Activated effector memory CD4-positive, alpha-beta T cell treated with Interleukin-2 at 50 U/mL for 16 hours (primary cell): Measurements from ENCODE around the gene ATG3.
"Not testable (repeated sequence)": the region's sequence is repeated elsewhere in the genome, so short reads cannot be mapped to it uniquely, and the experiment has no call there.

ENCODE experiments used
- DNase-seq: peaks from one replicate; pipeline ENCODE4 v3.0.0-alpha.2; 2020

Gene ATG3

DNA sequence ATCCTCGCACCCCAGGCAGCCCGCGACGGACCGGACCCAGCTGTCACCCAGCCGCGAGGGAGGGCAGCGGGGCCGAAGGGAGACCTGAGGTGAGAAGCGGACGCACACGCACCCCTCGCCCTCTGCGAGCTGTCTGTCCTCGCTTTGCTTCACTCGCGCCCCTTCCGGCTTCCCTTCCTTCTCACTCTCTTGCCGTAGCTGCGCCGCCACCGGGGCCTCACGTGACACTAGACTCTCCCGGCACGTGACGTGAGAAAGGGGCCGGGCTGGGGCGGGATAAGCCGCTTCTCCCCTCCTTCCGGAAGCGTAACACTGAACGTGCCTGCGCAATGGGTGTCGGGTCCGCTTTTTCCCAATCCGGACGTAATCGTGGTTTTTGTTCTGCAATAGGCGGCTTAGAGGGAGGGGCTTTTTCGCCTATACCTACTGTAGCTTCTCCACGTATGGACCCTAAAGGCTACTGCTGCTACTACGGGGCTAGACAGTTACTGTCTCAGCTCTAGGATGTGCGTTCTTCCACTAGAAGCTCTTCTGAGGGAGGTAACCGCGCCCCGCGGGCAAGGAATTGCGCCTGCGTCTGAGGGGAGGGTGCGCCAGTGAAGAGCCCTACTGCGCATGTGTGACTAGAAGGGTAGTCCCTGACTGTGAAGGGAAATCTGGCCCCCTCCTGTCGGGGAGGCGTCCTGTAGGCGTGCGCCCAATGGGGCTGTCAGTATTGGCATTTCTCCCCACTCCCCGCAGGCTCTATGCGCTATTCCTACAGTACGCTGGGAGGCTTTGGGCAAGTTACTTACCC is at the start of gene ATG3, which contains the start of gene SLC35A5:
TSS of gene ATG3 (minus strand) at position 229 of the 796 bp plus-strand sequence. CDS start 434 bp downstream, outside the sequence.
TSS of gene SLC35A5 (plus strand) at position 312 of the 796 bp plus-strand sequence. CDS start 1,359 bp downstream, outside the sequence.
- DNase-seq, result peak; percentile 99

DNA sequence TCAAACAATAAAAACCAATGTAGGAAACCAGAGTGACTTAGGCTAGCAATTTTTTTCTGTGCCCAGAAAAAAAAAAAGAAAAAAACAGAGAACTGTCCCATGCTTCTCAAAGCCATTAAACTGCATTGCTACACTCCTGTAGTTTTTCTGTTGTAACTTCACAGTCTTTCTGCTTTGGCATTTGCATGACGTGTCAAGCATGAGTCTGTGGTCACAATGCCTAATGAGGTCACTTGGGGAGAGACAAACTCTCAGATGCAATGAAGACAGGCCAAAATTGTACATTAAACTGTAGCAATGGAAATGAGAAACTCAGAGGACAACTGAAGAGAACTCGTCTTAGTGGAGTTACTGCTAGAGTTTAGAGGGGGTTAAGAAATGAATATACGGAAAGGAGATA is 48.4 kb upstream of the ATG3 start:
- DNase-seq, result no peak

DNA sequence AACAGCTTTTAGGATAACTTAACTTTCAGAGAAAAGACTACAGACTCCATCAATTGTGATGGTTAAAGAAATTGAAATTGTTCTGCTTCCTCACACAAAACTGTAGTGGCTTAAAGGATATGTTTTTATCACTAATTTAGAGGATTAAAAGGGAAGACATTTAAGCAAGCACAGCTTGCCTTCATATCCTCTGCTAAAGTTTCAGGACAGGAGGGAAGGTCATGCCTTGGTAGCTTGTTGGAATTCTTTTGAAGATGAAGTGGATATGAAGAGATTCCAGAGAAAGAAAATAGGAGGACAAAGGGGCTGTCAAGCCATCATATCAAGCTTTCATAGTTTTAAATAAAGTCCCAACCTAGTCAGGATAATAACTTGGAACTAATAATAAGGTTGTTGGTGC is 46.1 kb upstream of the ATG3 start:
- no peak for DNase-seq

DNA sequence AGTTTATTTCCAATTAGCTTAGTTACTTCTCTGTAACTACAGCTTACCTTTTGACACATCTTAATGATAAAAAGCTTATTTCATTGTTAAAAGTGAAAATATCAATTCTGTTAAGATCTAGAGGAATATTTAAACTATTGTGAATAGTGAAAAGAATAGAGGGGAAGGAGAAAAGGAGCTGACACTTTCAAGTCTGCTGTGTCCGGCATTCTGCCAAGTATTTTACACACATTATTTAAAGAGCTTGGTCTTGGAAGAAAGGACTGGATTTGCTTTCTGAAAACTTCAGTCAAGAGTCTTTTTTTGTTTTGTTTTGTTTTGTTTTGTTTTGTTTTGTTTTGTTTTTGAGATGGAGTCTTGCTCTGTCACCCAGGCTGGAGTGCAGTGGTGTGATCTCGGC is 44.3 kb upstream of the ATG3 start:
- no peak for DNase-seq

DNA sequence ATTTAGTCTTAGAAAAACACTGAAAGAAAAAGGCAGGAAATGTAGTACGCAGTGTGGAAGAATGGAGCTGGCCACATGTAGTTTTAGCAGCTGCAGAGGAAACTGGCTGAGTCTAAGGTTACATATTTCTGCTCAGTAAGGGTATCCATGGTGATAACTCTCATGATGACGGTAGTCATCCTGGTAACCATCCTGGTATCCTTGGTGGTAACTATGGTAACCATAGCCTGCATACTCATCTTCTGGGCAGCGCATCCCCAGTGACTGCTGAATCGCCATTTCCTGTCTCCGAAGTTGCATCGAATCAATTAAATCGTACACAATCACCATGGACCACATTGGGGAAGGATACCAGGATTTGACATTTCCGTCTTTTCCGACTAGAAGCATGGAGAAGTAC is 43.5 kb upstream of the ATG3 start:
- DNase-seq, result no peak

DNA sequence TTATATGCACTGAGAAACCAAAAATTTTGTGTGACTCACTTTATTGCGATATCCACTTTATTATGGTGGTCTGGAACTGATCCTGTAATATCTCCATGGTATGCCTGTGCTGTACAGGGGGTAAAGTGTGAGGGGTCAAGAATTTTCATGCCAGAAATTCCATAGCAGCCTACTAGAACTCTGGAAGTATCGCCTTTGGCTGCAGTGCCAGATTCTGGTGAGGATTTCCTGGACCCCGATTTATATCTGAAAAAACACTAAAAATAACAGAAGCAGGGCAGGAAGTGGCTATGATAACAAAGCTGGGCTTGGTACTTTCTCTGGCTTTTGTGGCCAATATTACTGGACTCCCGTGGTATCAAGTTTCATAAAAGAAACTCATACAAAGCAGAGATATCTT is 42.8 kb upstream of the ATG3 start:
- no peak for DNase-seq

DNA sequence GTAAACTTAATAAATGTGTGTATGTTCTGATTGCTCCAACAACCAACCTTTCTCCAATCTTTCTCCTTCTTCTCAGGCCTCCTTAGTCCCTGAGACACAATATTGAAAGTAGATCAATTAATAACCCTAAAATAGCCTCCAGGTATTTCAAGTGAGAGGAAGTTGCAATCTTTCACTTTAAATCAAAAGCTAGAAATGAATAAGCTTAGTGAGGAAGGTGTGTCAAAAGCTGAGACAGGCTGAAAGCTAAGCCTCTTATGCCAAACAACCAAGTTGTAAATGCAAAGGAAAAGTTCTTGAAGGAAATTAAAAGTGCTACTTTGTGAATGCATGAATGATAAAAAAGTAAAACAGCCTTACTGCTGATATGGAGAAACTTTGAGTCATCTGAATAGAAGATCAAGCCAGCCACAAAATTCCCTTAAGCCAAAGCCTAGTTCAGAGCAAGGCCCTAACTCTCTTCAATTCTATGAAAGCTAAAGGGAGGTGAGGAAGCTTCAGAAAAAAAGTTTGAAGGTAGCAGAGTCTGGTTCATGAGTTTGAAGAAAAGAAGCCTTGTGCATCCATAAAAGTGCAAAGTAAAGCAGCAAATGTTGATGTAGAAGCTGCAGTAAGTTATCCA is 40.6 kb upstream of the ATG3 start:
- DNase-seq, result no peak

DNA sequence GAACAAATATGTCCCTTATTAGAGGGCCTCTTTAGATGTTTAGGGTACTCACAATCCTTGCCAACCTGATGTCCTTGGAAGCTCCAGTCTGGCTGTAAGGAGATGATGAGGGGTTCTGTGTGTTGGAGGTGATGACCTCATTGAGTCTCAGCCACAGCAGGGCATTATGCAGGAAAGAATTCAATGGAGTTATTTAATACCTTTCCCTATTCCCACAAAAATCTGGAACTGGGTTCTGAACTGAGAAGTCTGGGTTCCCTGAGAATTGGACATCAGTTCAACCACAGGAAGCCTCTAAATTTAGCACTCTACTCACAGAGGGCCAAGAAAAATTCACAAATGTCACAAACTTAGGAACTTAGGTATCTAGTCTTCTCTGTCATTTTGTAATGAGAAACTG is 37.0 kb upstream of the ATG3 start:
- DNase-seq, result no peak

DNA sequence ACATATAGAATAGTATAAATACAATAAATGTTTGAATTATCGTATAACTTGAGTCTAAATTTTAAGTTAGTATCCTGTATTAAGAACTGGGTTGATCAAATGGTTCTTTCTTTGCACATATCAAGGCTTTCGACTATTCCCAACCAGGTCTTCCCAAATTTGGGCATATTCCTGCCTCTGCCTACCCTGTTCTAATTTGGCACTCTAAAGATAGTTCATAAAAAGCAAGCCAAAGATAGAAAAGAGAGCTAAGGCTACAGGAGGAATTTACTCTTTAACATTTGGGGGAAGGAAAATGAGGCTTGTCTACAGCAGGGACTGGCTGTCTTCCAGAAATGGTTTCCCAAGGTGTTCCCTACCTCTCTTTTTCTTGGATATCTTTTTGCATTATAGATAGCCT is 36.2 kb upstream of the ATG3 start:
- DNase-seq, result no peak

DNA sequence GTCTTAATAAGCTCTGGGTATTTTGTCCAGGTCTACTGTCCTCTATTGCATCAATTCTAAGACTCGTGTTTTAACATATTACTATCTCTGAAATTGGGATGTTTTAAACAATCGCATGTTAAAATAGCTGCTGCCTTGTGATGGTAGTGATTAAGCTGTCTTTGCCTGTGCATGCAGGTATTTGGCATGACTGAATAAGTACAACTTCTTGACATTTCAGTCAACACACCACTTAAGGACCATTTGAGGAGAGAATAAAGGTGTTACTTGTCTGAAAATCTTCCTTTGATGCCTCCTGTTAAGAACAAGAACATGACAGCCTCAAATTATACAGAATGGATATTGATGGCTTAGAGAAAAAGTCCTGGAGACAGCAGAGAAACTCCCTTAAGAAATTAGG is 33.1 kb upstream of the ATG3 start:
- DNase-seq, result no peak

DNA sequence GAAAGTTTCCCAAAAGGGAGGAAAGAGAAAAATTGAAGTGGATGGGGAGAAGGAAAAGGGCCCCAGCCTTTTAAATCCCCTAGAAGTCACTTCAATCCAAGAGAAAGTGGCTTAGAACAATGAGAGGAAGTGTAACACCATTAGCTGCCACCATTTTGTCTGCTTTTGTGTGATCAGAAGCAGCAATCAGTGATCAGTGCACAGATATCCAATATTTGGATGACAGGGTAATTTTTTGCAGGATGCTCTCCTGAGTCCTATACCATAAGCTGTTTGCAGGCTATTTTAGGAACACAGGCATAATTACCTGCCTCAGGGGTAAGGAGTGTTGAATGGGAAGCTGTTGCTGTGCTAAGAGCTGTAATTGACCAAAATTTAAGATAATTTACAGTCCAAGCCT is 31.5 kb upstream of the ATG3 start:
- DNase-seq, result no peak

DNA sequence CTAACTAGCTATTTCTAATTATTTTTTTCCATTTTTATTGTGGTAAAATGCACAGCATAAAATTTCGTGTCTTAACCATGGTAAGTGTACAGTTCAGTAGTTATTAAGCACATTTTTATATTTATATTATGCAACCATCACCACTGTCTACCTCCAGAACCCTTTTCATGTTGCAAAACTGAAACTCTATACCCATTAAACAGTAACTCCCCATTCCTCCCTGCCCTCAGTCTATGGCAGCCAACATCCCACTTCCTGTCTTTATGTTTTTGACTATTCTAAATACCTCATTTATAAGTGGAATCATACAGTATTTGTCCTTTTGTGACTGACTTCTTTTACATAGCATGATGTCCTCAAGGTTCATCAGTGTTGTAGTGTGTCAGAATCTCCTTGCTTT is 25.6 kb upstream of the ATG3 start:
- no peak for DNase-seq

DNA sequence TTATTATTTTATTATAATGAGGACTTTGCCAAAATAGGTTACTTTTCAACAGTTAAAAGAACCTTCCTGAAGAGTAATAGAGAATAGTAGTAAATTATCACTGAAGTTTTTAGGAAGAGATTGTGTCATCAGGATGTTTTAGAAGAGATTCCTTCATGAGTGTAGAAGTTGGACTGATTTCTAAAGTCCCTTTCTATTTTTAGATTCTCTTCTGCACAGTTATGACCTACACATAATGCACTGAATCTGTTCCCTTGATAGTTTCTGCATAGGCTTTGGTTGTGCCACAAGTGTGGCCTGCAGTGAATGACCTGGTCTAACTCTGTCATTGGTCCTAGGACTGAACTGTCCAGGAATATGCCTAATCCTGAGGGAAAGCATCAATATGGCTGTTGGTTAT is 24.0 kb upstream of the ATG3 start:
- DNase-seq, result no peak

DNA sequence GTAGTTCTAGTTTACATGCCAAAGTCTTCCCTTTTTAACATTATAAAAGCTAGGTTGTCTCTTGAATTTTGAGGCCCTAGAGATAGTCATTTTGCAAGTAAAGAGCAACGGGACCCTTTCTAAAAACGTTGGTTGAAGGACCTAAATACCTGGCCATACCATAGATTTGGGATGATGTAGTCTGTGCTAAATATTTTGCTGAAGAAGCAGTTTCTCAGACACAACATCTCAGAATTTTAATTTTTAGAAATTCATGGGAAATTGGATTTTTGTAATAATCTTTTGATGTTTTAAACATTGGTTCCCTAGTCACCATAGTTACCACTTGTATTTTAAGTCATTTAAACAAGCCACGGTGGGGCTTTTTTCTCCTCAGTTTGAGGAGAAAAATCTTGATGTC is 21.3 kb upstream of the ATG3 start:
- DNase-seq, result no peak

DNA sequence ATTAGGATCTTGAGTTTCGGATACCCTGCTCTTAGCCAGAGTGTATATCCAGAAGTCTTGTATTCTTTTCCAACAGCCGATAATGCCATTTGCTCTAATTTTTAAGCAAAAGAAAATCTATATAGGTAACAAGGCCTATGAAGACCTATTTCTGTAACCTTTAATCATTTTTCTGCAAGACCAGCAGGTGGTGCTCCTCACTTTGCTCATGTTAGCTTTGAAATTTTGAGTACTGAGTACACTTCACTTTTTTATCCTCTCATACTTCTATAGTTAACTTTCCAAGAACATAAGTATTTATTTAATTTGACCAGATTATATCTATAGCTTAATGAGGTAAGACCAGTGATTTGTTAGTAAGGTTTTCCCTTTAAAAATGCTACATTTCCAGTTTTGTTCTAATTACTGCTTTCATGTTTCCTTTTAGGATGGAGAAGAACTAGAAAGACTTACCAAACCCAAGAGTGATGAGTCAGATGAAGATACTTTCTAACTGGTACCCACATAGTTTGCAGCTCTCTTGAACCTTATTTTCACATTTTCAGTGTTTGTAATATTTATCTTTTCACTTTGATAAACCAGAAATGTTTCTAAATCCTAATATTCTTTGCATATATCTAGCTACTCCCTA is 20.6 kb upstream of the ATG3 start:
- no peak for DNase-seq

DNA sequence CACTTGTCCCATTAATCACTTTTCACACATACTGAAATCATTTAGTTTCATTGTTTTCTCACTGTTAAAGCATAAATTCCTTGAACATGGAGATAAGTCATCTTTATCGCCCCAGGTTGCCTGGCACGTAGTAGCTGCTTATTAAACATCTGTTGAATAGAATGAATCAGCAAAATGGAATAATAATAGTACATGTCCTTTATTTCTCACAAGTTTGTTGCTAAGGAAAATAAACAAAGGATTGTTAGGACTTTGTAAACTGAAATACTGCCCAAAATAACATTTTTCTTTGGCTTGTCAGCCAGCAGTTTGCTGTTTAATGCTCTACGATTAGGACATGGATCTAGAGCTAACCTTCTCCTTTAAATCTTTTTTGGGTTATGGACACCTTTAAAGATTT is 17.9 kb upstream of the ATG3 start:
- DNase-seq, result no peak

DNA sequence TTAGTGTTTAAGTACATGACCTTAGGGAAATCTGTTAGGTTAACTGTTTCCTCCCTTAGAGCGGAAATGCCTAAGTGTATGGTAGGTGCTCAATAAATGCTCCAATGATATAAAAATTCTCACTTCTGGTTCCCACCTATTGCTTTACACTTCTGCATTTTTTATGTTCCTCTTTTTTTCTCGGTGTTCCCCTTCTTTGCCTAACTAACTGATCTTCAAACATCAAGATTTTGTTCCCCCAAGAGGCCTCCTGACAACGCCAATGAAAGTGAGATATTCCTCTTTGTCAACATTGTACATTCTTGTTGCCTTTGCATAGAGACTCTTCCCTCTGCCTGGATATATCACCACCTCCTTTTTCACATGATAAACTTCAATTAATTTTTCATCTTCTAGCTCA is 17.5 kb upstream of the ATG3 start:
- DNase-seq, result no peak

DNA sequence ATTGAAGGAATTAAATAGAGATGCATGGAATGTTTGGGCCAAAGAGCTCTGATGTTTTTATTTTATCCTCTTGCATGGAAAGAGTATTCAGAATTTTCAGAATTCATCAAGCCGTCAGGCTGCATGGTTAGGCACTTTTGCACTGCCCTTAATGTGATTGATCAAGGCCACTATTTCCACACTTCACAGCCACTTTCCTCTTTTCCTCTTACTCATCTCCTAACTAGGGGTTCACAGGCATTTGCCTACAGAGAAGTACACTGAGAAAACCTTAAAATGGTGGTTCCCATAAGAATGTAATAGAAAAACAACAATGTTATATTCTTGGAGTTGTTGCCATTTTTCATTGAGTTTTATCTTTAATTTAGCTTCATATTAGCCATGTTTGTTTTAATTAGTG is 10.9 kb upstream of the ATG3 start:
- no peak for DNase-seq

DNA sequence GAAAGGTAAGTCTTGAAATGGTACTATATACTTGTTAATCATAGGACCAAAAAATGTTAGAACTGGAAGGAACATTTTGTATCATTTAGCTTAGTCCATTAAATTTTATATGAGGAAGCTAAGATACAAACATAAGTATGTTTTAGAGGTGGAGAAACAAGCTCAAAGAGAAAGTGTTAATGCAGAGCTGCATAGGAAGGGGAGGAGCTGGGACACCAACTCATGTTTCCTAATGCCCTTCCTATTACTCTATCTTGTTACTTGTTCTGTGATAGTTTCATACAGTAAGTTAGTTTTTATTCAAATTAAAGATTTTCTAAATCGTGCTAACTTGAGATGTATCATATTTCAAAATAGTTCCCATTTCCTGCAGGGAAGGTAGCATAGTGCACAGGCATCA is 7.5 kb upstream of the ATG3 start:
- DNase-seq, result no peak

DNA sequence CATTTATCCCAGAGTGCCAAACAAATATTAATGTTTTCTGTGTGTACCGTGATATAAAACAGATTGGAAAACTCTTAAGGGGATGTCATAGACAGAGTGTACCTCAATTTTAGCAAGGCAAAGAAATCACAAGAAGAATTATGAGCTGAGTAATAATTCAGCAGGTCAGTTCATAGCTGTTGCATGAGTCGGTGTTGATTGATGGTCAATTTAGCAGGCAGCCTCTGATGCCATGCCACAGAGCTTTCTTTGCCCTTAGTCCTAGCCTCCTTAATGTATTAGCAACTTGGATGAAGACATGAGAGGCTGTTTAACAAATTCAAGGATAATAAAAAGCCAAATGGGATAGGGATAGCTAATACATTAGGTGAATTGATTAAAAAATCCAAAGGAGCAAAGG is 6.9 kb upstream of the ATG3 start:
- DNase-seq, result no peak

DNA sequence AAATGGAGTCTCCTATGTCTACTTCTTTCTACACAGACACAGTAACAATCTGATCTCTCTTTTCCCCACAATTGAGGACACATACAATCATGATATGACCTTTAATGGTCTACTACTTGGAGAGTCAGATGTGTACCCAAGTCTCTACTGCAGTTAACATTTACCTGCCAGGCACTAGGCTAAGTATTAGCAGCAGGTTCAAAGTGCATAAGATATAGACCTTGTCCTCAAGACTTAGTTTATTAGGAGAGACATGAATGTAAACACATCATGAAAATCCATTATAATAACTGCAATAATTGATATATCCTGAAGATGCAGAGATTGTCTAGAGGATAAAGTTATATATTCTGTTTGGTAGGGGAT is 3.2 kb upstream of the ATG3 start:
- DNase-seq, result no peak

DNA sequence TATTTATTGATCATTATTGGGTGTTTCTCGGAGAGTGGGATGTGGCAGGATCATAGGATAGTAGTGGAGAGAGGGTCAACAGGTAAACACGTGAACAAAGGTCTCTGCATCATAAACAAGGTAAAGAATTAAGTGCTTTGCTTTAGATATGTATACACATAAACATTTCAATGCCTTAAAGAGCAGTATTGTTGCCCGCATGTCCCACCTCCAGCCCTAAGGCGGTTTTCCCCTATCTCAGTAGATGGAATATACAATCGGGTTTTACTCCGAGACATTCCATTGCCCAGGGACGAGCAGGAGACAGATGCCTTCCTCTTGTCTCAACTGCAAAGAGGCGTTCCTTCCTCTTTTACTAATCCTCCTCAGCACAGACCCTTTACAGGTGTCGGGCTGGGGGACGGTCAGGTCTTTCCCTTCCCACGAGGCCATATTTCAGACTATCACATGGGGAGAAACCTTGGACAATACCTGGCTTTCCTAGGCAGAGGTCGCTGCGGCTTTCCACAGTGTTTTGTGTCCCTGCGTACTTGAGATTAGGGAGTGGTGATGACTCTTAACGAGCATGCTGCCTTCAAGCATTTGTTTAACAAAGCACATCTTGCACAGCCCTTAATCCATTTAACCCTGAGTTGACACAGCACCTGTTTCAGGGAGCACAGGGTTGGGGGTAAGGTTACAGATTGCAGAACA is 2.6 kb upstream of the ATG3 start:
- not testable (repeated sequence) for DNase-seq

DNA sequence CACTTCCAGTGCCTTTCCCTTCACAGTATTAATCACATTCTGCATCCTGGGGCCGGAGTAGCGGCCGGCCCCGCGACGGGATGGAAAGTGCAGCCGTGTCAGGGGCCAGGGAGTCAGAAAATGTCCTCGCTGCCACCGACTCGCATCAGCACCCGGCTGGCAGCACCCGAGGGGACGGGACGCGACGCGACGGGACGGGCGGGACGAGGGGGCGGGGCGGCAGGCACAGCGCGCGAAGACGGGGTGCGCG is 353 bp downstream of the ATG3 start:
- no peak for DNase-seq
